ENCODE data around the gene SGCA. TPM values are rescaled to one million over a fixed set of nuclear protein-coding genes. Genes with fewer than 3 reads are reported as not detected.

SGCA gene
- total and polyA plus RNA-seq, 9 of the 15 experiments (the other 6 are each of a cell fraction or from before 2014, with no cell fraction given) = not detected

- TF ChIP-seq, protein P1, sequence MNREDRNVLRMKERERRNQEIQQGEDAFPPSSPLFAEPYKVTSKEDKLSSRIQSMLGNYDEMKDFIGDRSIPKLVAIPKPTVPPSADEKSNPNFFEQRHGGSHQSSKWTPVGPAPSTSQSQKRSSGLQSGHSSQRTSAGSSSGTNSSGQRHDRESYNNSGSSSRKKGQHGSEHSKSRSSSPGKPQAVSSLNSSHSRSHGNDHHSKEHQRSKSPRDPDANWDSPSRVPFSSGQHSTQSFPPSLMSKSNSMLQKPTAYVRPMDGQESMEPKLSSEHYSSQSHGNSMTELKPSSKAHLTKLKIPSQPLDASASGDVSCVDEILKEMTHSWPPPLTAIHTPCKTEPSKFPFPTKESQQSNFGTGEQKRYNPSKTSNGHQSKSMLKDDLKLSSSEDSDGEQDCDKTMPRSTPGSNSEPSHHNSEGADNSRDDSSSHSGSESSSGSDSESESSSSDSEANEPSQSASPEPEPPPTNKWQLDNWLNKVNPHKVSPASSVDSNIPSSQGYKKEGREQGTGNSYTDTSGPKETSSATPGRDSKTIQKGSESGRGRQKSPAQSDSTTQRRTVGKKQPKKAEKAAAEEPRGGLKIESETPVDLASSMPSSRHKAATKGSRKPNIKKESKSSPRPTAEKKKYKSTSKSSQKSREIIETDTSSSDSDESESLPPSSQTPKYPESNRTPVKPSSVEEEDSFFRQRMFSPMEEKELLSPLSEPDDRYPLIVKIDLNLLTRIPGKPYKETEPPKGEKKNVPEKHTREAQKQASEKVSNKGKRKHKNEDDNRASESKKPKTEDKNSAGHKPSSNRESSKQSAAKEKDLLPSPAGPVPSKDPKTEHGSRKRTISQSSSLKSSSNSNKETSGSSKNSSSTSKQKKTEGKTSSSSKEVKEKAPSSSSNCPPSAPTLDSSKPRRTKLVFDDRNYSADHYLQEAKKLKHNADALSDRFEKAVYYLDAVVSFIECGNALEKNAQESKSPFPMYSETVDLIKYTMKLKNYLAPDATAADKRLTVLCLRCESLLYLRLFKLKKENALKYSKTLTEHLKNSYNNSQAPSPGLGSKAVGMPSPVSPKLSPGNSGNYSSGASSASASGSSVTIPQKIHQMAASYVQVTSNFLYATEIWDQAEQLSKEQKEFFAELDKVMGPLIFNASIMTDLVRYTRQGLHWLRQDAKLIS (CRISPR knock-in tag; IDR thresholded peaks at IDR 0.05) = no peak
- TF ChIP-seq, protein P2, sequence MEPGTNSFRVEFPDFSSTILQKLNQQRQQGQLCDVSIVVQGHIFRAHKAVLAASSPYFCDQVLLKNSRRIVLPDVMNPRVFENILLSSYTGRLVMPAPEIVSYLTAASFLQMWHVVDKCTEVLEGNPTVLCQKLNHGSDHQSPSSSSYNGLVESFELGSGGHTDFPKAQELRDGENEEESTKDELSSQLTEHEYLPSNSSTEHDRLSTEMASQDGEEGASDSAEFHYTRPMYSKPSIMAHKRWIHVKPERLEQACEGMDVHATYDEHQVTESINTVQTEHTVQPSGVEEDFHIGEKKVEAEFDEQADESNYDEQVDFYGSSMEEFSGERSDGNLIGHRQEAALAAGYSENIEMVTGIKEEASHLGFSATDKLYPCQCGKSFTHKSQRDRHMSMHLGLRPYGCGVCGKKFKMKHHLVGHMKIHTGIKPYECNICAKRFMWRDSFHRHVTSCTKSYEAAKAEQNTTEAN (CRISPR knock-in tag; IDR thresholded peaks at IDR 0.05) = no peak
- TF ChIP-seq LEF1 (IDR thresholded peaks at IDR 0.05) = no peak
- TF ChIP-seq, protein P3, sequence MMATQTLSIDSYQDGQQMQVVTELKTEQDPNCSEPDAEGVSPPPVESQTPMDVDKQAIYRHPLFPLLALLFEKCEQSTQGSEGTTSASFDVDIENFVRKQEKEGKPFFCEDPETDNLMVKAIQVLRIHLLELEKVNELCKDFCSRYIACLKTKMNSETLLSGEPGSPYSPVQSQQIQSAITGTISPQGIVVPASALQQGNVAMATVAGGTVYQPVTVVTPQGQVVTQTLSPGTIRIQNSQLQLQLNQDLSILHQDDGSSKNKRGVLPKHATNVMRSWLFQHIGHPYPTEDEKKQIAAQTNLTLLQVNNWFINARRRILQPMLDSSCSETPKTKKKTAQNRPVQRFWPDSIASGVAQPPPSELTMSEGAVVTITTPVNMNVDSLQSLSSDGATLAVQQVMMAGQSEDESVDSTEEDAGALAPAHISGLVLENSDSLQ (IDR thresholded peaks at IDR 0.05) = no peak
- no peak for TF ChIP-seq KLF10 (CRISPR knock-in tag; IDR thresholded peaks at IDR 0.05)
- no peak for TF ChIP-seq TCFL5 (CRISPR knock-in tag; conservative IDR thresholded peaks at IDR 0.05)
- TF ChIP-seq SMAD1 (IDR thresholded peaks at IDR 0.05; ENCODE audit: low read depth, low read length, partially characterized antibody) = no peak
These were observed 24.1 kb upstream of the SGCA start (continued) for GRCh38 chr17:50141745-50142110.
